Measurements from ENCODE around the gene DR1. TPM values are rescaled to one million over a fixed set of nuclear protein-coding genes. Genes with fewer than 3 reads are reported as not detected.

The DR1 gene
- total and polyA plus RNA-seq, 2 of the 13 experiments (the other 11 are each of a cell fraction or from before 2014, with no cell fraction given), result 17.8 to 42.3 TPM

DNA sequence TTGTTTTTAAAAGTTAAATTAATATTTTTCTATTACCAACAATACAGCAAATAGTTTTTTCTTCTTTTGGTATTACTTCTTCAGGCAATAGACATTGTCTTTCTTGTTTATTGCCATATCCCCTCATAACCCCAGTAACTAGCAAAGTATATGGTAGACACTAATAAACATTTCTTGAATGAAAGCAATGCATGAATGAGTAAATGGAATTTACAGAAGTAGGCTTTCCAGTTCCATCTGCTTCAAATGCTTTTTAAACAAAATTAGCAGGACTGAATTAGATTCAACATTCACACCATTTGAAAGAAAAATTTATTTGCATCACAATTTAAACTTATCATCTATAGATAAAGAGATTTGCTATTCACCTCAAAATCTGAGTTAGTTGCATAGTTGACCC is 5.6 kb upstream of the DR1 start (continued):
- TF ChIP-seq, protein P1, sequence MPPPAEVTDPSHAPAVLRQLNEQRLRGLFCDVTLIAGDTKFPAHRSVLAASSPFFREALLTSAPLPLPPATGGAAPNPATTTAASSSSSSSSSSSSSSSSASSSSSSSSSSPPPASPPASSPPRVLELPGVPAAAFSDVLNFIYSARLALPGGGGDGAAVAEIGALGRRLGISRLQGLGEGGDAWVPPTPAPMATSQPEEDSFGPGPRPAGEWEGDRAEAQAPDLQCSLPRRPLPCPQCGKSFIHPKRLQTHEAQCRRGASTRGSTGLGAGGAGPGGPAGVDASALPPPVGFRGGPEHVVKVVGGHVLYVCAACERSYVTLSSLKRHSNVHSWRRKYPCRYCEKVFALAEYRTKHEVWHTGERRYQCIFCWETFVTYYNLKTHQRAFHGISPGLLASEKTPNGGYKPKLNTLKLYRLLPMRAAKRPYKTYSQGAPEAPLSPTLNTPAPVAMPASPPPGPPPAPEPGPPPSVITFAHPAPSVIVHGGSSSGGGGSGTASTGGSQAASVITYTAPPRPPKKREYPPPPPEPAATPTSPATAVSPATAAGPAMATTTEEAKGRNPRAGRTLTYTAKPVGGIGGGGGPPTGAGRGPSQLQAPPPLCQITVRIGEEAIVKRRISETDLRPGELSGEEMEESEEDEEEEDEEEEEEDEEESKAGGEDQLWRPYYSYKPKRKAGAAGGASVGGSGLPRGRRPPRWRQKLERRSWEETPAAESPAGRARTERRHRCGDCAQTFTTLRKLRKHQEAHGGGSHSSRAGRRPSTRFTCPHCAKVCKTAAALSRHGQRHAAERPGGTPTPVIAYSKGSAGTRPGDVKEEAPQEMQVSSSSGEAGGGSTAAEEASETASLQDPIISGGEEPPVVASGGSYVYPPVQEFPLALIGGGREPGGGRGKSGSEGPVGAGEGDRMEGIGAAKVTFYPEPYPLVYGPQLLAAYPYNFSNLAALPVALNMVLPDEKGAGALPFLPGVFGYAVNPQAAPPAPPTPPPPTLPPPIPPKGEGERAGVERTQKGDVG (CRISPR knock-in tag; IDR thresholded peaks at IDR 0.05; ENCODE audit: borderline replicate concordance), result no peak
- TF ChIP-seq, protein P2, sequence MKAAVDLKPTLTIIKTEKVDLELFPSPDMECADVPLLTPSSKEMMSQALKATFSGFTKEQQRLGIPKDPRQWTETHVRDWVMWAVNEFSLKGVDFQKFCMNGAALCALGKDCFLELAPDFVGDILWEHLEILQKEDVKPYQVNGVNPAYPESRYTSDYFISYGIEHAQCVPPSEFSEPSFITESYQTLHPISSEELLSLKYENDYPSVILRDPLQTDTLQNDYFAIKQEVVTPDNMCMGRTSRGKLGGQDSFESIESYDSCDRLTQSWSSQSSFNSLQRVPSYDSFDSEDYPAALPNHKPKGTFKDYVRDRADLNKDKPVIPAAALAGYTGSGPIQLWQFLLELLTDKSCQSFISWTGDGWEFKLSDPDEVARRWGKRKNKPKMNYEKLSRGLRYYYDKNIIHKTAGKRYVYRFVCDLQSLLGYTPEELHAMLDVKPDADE (CRISPR knock-in tag; IDR thresholded peaks at IDR 0.05), result no peak
- TF ChIP-seq POLR2A (IDR thresholded peaks at IDR 0.05; ENCODE audit: insufficient read depth in 1 of 2, low read depth in 2 of 2, low read length in 2 of 2) (no peak), CEBPG (CRISPR knock-in tag; IDR thresholded peaks at IDR 0.05) (no peak)

DNA sequence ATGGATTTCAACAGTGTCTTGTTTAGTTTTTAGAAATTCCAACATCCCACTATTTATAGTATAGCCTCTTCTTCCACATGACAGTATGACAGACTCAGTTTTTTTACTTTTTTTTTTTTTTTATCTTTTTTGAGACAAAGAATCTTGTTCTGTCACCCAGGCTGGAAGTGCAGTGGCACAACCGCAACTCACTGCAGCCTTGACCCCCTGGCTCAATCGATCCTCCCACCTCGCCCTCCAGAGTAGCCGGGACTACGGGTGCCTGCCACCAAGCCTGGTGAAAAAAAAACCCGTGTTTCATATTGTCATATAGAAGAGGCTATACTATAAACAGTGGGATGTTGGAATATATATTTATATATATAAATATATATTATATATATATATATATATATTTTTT is 1.2 kb upstream of the DR1 start:
- no peaks in the 10 kb centered on the region for H3K9me3 ChIP-seq (ENCODE audit: low read length)
- H3K4me2 ChIP-seq (ENCODE audit: low read depth, low read length), result peak overlapping the region; percentile 59
- no peaks in the 10 kb centered on the region; a peak in 1 of 5 replicates for H3K27me3 ChIP-seq (ENCODE audit: control insufficient read depth in 1 of 2, insufficient read depth in 2 of 2, low read length in 2 of 2)
- no peak overlapping the region for H2AFZ ChIP-seq (ENCODE audit: low read length)
- peak overlapping the region in 2 of 3 experiments; percentile 81 to 93; a peak in 2 of 6 replicates for H3K4me3 ChIP-seq (replicated peaks in 1 of 3; ENCODE audit: insufficient read depth in 1 of 3, low read depth in 2 of 3, low read length in 3 of 3)
- H3K4me1 ChIP-seq (ENCODE audit: insufficient read depth, low read length), result peaks cover 28% of the 10 kb centered on the region
- ATAC-seq (no peak), DNase-seq (ENCODE audit: low spot score) (peak; percentile 32), FAIRE-seq (no peak)
- intact Hi-C loops (cut with micrococcal nuclease; ENCODE audit: unreplicated experiment), result no loop called here
- H3K27ac ChIP-seq (ENCODE audit: extremely low read length, insufficient read depth, low read length), result peak overlapping the region; percentile 22
- ChIA-PET CTCF (ENCODE audit: low intra/inter-chr PET ratio, low total read pairs) (no interaction called here), POLR2A (interaction anchor here (0.9 to 1.9 kb wide), 18 partner anchors 8 to 535 kb away, joined by 3 to 19 read pairs (median 6); partner anchors contain the start of gene MTF2)
- peaks cover 43% of the 10 kb centered on the region for H3K79me2 ChIP-seq (ENCODE audit: insufficient read depth, low read length)
- no peaks in the 10 kb centered on the region for H3K36me3 ChIP-seq (replicated peaks in 1 of 2; ENCODE audit: control insufficient read depth in 1 of 2, insufficient read depth in 2 of 2, low read length in 2 of 2)
- WGBS (ENCODE audit: low lambda C conversion rate), result 23% methylated on average over 6 of the region's 6 CpGs
- in situ Hi-C loops (cut with HindIII; ENCODE audit: extremely low pct_ligation_motif_present, low pct_unique_long_range_greater_than_20kb), result no loop called here
- H3K9ac ChIP-seq (ENCODE audit: insufficient read depth, low read depth, low read length), result 0 out of 2 replicates have a peak overlapping the region, but pooled peaks have one; percentile 4
- BruUV-seq (replicated peaks), result no TSS peak
- H4K20me1 ChIP-seq (ENCODE audit: insufficient read depth, low read length), result peaks cover 23% of the 10 kb centered on the region
- TF ChIP-seq SAP130 (CRISPR knock-in tag; IDR thresholded peaks at IDR 0.05; ENCODE audit: low read depth) (peak; percentile 21; the same call in 1 of the 2 replicates), MNT (IDR thresholded peaks at IDR 0.05) (no peak), NBN (conservative IDR thresholded peaks at IDR 0.05) (no peak), NR2F6 (IDR thresholded peaks at IDR 0.05) (peak; percentile 65; the same call in 1 of the 2 replicates), NR2F6 (CRISPR knock-in tag; IDR thresholded peaks at IDR 0.05) (peak; percentile 72), BRF2 (CRISPR knock-in tag; IDR thresholded peaks at IDR 0.05) (no peak), RFX3 (CRISPR knock-in tag; IDR thresholded peaks at IDR 0.05) (no peak), RFXANK (CRISPR knock-in tag; IDR thresholded peaks at IDR 0.05) (no peak), ZNF788 (CRISPR knock-in tag; IDR thresholded peaks at IDR 0.05; ENCODE audit: borderline replicate concordance) (no peak), CCDC6 (CRISPR knock-in tag; IDR thresholded peaks at IDR 0.05) (no peak), SATB2 (CRISPR knock-in tag; IDR thresholded peaks at IDR 0.05) (no peak), SALL1 (CRISPR knock-in tag; IDR thresholded peaks at IDR 0.05) (peak; percentile 42; the same call in 1 of the 2 replicates)
- TF ChIP-seq, protein P3, sequence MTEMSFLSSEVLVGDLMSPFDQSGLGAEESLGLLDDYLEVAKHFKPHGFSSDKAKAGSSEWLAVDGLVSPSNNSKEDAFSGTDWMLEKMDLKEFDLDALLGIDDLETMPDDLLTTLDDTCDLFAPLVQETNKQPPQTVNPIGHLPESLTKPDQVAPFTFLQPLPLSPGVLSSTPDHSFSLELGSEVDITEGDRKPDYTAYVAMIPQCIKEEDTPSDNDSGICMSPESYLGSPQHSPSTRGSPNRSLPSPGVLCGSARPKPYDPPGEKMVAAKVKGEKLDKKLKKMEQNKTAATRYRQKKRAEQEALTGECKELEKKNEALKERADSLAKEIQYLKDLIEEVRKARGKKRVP (CRISPR knock-in tag; IDR thresholded peaks at IDR 0.05), result no peak

All from HepG2 (cell line).